HepG2 (cell line): ENCODE measurements around the gene MBLAC1. TPM values are rescaled to one million over a fixed set of nuclear protein-coding genes. Genes with fewer than 3 reads are reported as not detected.
A peak's percentile ranks its signal among the peaks of the same experiment; 100 is the strongest.

ENCODE experiments used
- AHR ChIP-seq: IDR thresholded peaks from 2 replicates; pipeline ENCODE4 v1.6.1; 2018; ENCODE audit warnings: missing genetic modification reagents, missing compliant biosample characterization
- CAMTA2 ChIP-seq: sonication (generic); formaldehyde crosslinking; IDR thresholded peaks from 2 replicates; pipeline ENCODE4 v1.4.0; 2020; ENCODE audit warnings: mild to moderate bottlenecking, missing genetic modification reagents, borderline replicate concordance
- CEBPB ChIP-seq: IDR thresholded peaks from 2 replicates; pipeline ENCODE4 v1.6.1; 2011; ENCODE audit warnings: low read depth, low read length, improper control_type of control experiment, borderline replicate concordance
- DNMT3B ChIP-seq: conservative IDR thresholded peaks from 2 replicates; pipeline ENCODE4 v1.6.1; 2016; ENCODE audit warnings: missing biosample characterization, control low read depth
- ETV6 ChIP-seq: sonication (generic); formaldehyde crosslinking; conservative IDR thresholded peaks from 2 replicates; pipeline ENCODE4 v1.4.0; 2020; ENCODE audit warnings: missing genetic modification reagents
- HDAC1 ChIP-seq: sonication (generic); formaldehyde crosslinking; IDR thresholded peaks from 2 replicates; pipeline ENCODE4 v1.5.1; 2020; ENCODE audit warnings: mild to moderate bottlenecking, missing genetic modification reagents
- MLX ChIP-seq: IDR thresholded peaks from 2 replicates; pipeline ENCODE4 v1.6.1; 2016
- PHF5A ChIP-seq: IDR thresholded peaks from one replicate; pipeline ENCODE4 v1.6.1; 2018; ENCODE audit warnings: low read depth, missing genetic modification reagents; ENCODE audit not compliant: unreplicated experiment
- RAD51 ChIP-seq: fragments of 450-650 bp; IDR thresholded peaks from 2 replicates; pipeline ENCODE4 v1.6.1; 2016; ENCODE audit warnings: borderline replicate concordance
- RFXANK ChIP-seq: IDR thresholded peaks from 2 replicates; pipeline ENCODE4 v1.6.1; 2016
- ZBTB7B ChIP-seq: sonication (generic); formaldehyde crosslinking; IDR thresholded peaks from 2 replicates; pipeline ENCODE4 v1.4.0; 2020; ENCODE audit warnings: missing genetic modification reagents
- ZNF232 ChIP-seq: sonication (generic); formaldehyde crosslinking; IDR thresholded peaks from 2 replicates; pipeline ENCODE4 v1.4.0; 2020; ENCODE audit warnings: missing genetic modification reagents, borderline replicate concordance
- ZNF646 ChIP-seq: sonication (generic); formaldehyde crosslinking; IDR thresholded peaks from 2 replicates; pipeline ENCODE4 v1.9.0; 2021; ENCODE audit warnings: mild to moderate bottlenecking, missing genetic modification reagents
- ZNF746 ChIP-seq: sonication (generic); formaldehyde crosslinking; IDR thresholded peaks from 2 replicates; pipeline ENCODE4 v1.8.0; 2022; ENCODE audit warnings: mild to moderate bottlenecking, missing genetic modification reagents
- ZZZ3 ChIP-seq: sonication (generic); formaldehyde crosslinking; IDR thresholded peaks from 2 replicates; pipeline ENCODE4 v1.4.0; 2020; ENCODE audit warnings: missing genetic modification reagents, mild to moderate bottlenecking, borderline replicate concordance
- polyA plus RNA-seq, 8 experiments: library from polyadenylated mRNA; depleted of rRNA in 3 of 8; stranded (reverse) in 7 of 8; unstranded in 1 of 8; fragments of >200 nt; fragmentation: Illumina TruSeq in 4 of 8; extraction: Trizol in 4 of 8; gene quantifications; 2 replicates each; pipeline versions ENCODE4 v1.2.1 to v1.2.3, GENCODE V29; 2011 to 2016; ENCODE audit warnings: low read depth in 4 of 8, missing spikeins in 1 of 8, mixed read lengths in 1 of 8; ENCODE audit not compliant: insufficient read depth in 1 of 8
- total RNA-seq, 5 experiments: library from RNA; depleted of rRNA; stranded (reverse); fragments of >200 nt; fragmentation: Illumina TruSeq; extraction: Trizol; gene quantifications; 2 replicates each; pipeline ENCODE4 v1.2.3, GENCODE V29; 2016; ENCODE audit warnings: low read depth in 1 of 5
- TF ChIP-seq, protein P1 (sequence below): sonication (generic); formaldehyde crosslinking; IDR thresholded peaks from 2 replicates; pipeline ENCODE4 v1.8.0; 2022; ENCODE audit warnings: mild to moderate bottlenecking, missing genetic modification reagents, moderate library complexity
- TF ChIP-seq, protein P2 (sequence below): sonication (generic); formaldehyde crosslinking; IDR thresholded peaks from 2 replicates; pipeline ENCODE4 v1.5.0; 2020; ENCODE audit warnings: missing genetic modification reagents, mild to moderate bottlenecking, borderline replicate concordance
- TF ChIP-seq, protein P3 (sequence below): sonication (generic); formaldehyde crosslinking; IDR thresholded peaks from 2 replicates; pipeline ENCODE4 v1.5.1; 2020; ENCODE audit warnings: missing genetic modification reagents, mild to moderate bottlenecking, borderline replicate concordance

The MBLAC1 gene
- total and polyA plus RNA-seq, 2 of the 13 experiments (the other 11 are each of a cell fraction or from before 2014, with no cell fraction given) = 0.79 to 2.1 TPM

GRCh38 chr7:100119072-100119969 lies 7.4 kb upstream of the MBLAC1 start, which contains the start of the genes CNPY4 and TAF6 (continued):
- TF ChIP-seq, protein P1, sequence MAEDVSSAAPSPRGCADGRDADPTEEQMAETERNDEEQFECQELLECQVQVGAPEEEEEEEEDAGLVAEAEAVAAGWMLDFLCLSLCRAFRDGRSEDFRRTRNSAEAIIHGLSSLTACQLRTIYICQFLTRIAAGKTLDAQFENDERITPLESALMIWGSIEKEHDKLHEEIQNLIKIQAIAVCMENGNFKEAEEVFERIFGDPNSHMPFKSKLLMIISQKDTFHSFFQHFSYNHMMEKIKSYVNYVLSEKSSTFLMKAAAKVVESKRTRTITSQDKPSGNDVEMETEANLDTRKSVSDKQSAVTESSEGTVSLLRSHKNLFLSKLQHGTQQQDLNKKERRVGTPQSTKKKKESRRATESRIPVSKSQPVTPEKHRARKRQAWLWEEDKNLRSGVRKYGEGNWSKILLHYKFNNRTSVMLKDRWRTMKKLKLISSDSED = 0 out of 2 replicates have a peak, but pooled peaks have one; percentile 21
- TF ChIP-seq ZBTB7B (CRISPR knock-in tag) (no peak), ZNF232 (peak; percentile 86; the same call in 1 of the 2 replicates), ZZZ3 (no peak), DNMT3B (CRISPR knock-in tag) (peak; percentile 91), ZNF746 (no peak; the same call in 1 of the 2 replicates), PHF5A (CRISPR knock-in tag) (peak; percentile 27), HDAC1 (CRISPR knock-in tag) (peak; percentile 63), MLX (CRISPR knock-in tag) (no peak), ETV6 (0 out of 2 replicates have a peak, but pooled peaks have one; percentile 12), CEBPB (no peak), AHR (CRISPR knock-in tag) (no peak), RAD51 (no peak), ZNF646 (CRISPR knock-in tag) (no peak), RFXANK (0 out of 2 replicates have a peak, but pooled peaks have one; percentile 40), CAMTA2 (no peak)
- TF ChIP-seq, protein P2, sequence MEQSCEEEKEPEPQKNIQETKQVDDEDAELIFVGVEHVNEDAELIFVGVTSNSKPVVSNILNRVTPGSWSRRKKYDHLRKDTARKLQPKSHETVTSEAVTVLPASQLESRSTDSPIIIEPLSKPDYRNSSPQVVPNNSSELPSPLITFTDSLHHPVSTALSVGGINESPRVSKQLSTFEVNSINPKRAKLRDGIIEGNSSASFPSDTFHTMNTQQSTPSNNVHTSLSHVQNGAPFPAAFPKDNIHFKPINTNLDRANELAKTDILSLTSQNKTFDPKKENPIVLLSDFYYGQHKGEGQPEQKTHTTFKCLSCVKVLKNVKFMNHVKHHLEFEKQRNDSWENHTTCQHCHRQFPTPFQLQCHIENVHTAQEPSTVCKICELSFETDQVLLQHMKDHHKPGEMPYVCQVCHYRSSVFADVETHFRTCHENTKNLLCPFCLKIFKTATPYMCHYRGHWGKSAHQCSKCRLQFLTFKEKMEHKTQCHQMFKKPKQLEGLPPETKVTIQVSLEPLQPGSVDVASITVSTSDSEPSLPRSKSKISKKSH (CRISPR knock-in tag) = no peak
- TF ChIP-seq, protein P3, sequence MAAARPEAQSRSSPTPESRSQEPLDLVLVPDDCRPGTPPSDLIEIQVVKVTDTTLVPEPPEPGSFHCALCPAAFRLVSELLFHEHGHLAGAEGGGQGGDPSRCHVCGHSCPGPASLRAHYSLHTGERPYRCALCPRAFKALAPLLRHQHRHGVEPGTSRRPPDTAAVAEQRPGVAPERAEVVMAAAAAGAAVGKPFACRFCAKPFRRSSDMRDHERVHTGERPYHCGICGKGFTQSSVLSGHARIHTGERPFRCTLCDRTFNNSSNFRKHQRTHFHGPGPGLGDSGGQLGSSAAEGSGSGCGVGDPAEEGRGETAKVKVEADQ (CRISPR knock-in tag) = 0 out of 2 replicates have a peak, but pooled peaks have one; percentile 56
